Left lung (tissue), 10 donors: Measurements from ENCODE around the gene TUB. TPM values are rescaled to one million over a fixed set of nuclear protein-coding genes. Genes with fewer than 3 reads are reported as not detected.

ENCODE experiments used
- ATAC-seq: fragments of 200-7000 bp; cut with Tn5 transposase; one replicate; pipeline ENCODE4 v1.9.1; 2020; ENCODE audit warnings: moderate library complexity
- DNase-seq, 4 donors: peaks; one replicate each; pipeline ENCODE4 v3.0.0-alpha.2; 2013 to 2020
- H3K27ac ChIP-seq, 2 donors: fragments of 200-600 bp; sonication (generic) in 1 of 2; one replicate each; pipeline versions ENCODE4 v1.5.0 to v1.8.0; 2020 to 2021
- H3K27me3 ChIP-seq, 2 donors: fragments of 200-600 bp; sonication (generic) in 1 of 2; one replicate each; pipeline versions ENCODE4 v1.5.0 to v1.8.0; 2020 to 2021
- H3K36me3 ChIP-seq, 2 donors: fragments of 200-600 bp; sonication (generic) in 1 of 2; one replicate each; pipeline versions ENCODE4 v1.5.0 to v1.8.0; 2020 to 2021
- H3K4me1 ChIP-seq, 2 donors: fragments of 200-600 bp; one replicate each; pipeline ENCODE4 v1.8.0; 2021
- H3K4me3 ChIP-seq, 2 donors: fragments of 200-600 bp; sonication (generic) in 1 of 2; one replicate each; pipeline versions ENCODE4 v1.5.0 to v1.8.0; 2020 to 2021; ENCODE audit warnings: mild to moderate bottlenecking in 1 of 2
- H3K9me3 ChIP-seq, 2 donors: fragments of 200-600 bp; sonication (generic) in 1 of 2; one replicate each; pipeline versions ENCODE4 v1.5.0 to v1.8.0; 2020 to 2021
- CTCF ChIP-seq, 2 donors: fragments of 200-600 bp; sonication (generic) in 1 of 2; IDR thresholded peaks; one replicate each; pipeline versions ENCODE4 v1.5.0 to v1.8.0; 2021; ENCODE audit warnings: antibody characterized with exemption in 2 of 2
- intact Hi-C, 2 donors: fragments of 100-400 bp; cut with DNase I; formaldehyde crosslinking; loops; one replicate each; pipeline versions ENCODE4 v1.11.2 to v1.14.2; 2022
- polyA plus RNA-seq, 6 donors: library from polyadenylated mRNA; unstranded; fragments of 120-200 nt; gene quantifications; one replicate each; pipeline ENCODE4 v1.2.1, GENCODE V29; 2013; ENCODE audit not compliant: insufficient read length in 6 of 6
- total RNA-seq, 2 donors: library from RNA; stranded (reverse); fragmentation: NEBNext Ultra II Directional; extraction: Animal tissue kit (Norgen Biotek cat#: 25700); gene quantifications; one replicate each; pipeline ENCODE4 v1.2.1, GENCODE V29; 2021
- donor health status: DM: no; HTN: yes; CAD: no.
- donor health status: DM: no; HTN: no; CAD: no.

The TUB gene
- total and polyA plus RNA-seq, 8 donors: 5.6 to 30.0 (median 26.9) TPM

GRCh38 chr11:8097926-8098325, 16.9 kb downstream of the TUB start:
- no peaks in the 10 kb centered on the region for H3K9me3 ChIP-seq
- no peaks in the 10 kb centered on the region for H3K4me1 ChIP-seq
- H3K27ac ChIP-seq: no peak overlapping the region
- no peak for ATAC-seq
- H3K27me3 ChIP-seq: no peaks in the 10 kb centered on the region
- H3K4me3 ChIP-seq: no peak overlapping the region
- no peak for DNase-seq
- intact Hi-C loops: loop anchor here in 1 of 2 donors (5.0 kb wide), 1 partner anchor 91 kb away; no protein-coding TSS in a partner anchor
- no peak for TF ChIP-seq CTCF (IDR thresholded peaks at IDR 0.05)
- no peaks in the 10 kb centered on the region for H3K36me3 ChIP-seq

- ATAC-seq (no peak), DNase-seq (no peak)
- Histone ChIP-seq H3K9me3 (no peaks in the 10 kb centered on the region), H3K27ac (no peak overlapping the region), H3K27me3 (no peaks in the 10 kb centered on the region), H3K4me3 (no peak overlapping the region), H3K36me3 (no peaks in the 10 kb centered on the region), H3K4me1 (no peaks in the 10 kb centered on the region)
- no peak for TF ChIP-seq CTCF (IDR thresholded peaks at IDR 0.05)
- intact Hi-C loops: loop anchor here in 1 of 2 donors (5.0 kb wide), 1 partner anchor 91 kb away; no protein-coding TSS in a partner anchor
These were observed 17.4 kb downstream of the TUB start for GRCh38 chr11:8098361-8098760.

GRCh38 chr11:8098879-8099278, 17.9 kb downstream of the TUB start:
- TF ChIP-seq CTCF (IDR thresholded peaks at IDR 0.05): no peak
- H3K27ac ChIP-seq: no peak overlapping the region
- DNase-seq (no peak), ATAC-seq (no peak)
- intact Hi-C loops: loop anchor here in 1 of 2 donors (5.0 kb wide), 1 partner anchor 92 kb away; no protein-coding TSS in a partner anchor
- no peaks in the 10 kb centered on the region for H3K4me1 ChIP-seq
- H3K27me3 ChIP-seq: no peaks in the 10 kb centered on the region
- H3K36me3 ChIP-seq: no peaks in the 10 kb centered on the region
- H3K9me3 ChIP-seq: no peaks in the 10 kb centered on the region
- H3K4me3 ChIP-seq: no peak overlapping the region

GRCh38 chr11:8099291-8099899, 18.4 kb downstream of the TUB start:
- intact Hi-C loops: loop anchor here in 1 of 2 donors (5.0 kb wide), 1 partner anchor 92 kb away; no protein-coding TSS in a partner anchor
- Histone ChIP-seq H3K36me3 (peaks cover 0 to 4% of the 10 kb centered on the region in 2 donors), H3K4me3 (no peak overlapping the region), H3K27me3 (no peaks in the 10 kb centered on the region), H3K9me3 (no peaks in the 10 kb centered on the region), H3K4me1 (no peaks in the 10 kb centered on the region), H3K27ac (no peak overlapping the region)
- ATAC-seq: peak; percentile 87
- peak; percentile 61 to 81 for TF ChIP-seq CTCF (IDR thresholded peaks at IDR 0.05)
- DNase-seq: peak in 2 of 4 donors; percentile 57 to 77

- H3K27me3 ChIP-seq: no peaks in the 10 kb centered on the region
- DNase-seq (no peak), ATAC-seq (no peak)
- H3K4me1 ChIP-seq: no peaks in the 10 kb centered on the region
- TF ChIP-seq CTCF (IDR thresholded peaks at IDR 0.05): no peak
- H3K9me3 ChIP-seq: no peaks in the 10 kb centered on the region
- H3K4me3 ChIP-seq: no peak overlapping the region
- intact Hi-C loops: no loop called here
- no peak overlapping the region for H3K27ac ChIP-seq
- H3K36me3 ChIP-seq: peaks cover 0 to 4% of the 10 kb centered on the region in 2 donors
These were observed 19.1 kb downstream of the TUB start for GRCh38 chr11:8100158-8100557.
